HG02610 (cell line): ENCODE results near the gene PTPRM.

Source experiments
- ATAC-seq: cut with Tn5 transposase; IDR thresholded peaks from one replicate; pipeline ENCODE4 v1.9.1; 2021; ENCODE audit warnings: mild to moderate bottlenecking, moderate library complexity; ENCODE audit not compliant: unreplicated experiment

PTPRM gene

DNA sequence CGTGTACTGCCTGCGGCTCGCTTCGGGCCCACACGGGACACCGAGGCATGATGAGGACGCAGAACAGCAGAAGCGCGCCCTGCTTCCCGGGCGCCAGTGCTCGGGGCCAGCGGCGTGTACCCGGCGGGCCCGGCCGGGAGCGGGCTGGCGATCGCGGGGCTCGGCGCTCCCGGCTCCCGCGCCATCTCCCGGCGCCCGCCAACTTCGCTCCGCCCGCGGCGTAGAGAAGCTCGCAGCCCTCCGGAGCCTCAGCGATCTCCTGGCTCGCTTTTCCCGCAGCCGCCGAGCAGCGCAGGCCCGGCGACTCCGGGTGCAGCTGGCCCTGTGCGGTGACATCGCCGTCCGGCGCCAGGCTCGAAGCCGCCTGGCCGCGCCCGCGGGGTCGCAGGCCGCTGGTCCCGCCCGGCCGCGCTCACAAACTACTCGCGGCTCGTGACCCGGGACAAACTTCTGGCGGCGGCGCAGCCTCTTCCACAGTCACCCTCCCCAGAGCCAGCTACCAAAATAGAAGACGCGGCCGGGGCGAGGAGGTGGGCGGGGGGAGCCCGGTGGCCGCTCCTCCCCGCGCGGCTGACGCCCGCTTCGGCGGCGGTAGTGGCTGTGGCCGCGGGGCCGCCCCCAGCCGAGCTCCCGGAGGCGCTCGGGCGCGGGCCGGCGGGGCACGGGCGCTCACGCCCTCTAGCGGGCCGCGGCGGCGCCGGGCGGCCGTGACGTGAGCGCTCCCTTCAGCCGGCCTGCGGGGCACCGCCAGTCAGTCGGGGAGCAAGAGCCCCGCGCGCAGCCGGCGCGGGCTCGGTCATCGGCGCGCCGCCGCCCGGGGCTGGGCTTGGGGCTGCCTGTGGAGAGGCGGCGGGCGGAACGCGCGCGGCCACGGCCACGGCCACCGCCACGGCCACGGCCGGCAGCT is at the start of gene PTPRM:
PTPRM (plus strand) TSS at position 750 of the 907 bp plus-strand sequence. CDS start 503 bp downstream, outside the sequence.
- ATAC-seq: peak; percentile 89

DNA sequence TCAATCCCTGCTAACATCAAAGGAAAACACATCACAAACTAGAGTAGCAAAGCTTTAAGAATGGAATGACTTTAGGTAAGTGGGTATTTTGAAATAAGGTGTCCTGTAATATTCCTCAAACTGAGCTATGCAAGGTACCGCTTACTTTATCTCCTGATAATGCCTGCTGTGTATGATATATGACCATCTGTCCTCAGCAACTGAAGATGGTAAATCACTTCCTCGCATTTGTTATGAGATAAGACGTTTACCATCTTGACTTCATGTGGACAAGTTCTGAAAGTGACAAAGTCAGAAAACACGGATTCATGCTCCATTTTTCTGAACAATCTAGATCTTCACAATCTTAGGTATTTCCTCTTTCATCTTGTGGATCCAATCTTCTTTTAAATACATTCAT is 49.3 kb upstream of the PTPRM start:
- no peak for ATAC-seq

DNA sequence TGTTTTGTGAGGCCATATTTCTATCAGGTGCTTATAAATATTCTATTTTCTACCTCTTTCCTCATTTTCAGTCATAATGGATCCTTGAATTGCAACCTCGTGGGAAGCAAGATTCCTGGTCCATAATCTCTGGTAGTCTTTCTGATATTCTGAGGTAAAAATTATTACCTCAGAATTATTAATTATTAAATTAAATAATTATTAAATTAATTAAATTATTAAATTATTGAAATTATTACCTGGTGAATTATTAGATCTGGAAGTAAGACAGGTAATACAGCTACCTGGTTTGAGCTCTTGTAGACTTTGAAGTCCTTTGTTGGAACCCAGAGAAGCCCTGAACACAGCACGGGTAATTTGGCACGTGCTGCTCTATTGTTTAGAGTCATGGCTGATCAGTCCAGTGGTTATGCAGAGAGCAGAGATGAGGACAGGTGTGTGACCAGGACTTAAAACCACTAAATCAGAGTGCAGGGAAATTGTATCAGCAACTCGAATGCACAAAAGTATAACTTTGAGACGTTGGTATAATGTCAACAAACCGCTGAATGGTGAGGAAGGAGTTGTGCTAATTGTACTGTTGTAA is 46.8 kb upstream of the PTPRM start:
- no peak for ATAC-seq

DNA sequence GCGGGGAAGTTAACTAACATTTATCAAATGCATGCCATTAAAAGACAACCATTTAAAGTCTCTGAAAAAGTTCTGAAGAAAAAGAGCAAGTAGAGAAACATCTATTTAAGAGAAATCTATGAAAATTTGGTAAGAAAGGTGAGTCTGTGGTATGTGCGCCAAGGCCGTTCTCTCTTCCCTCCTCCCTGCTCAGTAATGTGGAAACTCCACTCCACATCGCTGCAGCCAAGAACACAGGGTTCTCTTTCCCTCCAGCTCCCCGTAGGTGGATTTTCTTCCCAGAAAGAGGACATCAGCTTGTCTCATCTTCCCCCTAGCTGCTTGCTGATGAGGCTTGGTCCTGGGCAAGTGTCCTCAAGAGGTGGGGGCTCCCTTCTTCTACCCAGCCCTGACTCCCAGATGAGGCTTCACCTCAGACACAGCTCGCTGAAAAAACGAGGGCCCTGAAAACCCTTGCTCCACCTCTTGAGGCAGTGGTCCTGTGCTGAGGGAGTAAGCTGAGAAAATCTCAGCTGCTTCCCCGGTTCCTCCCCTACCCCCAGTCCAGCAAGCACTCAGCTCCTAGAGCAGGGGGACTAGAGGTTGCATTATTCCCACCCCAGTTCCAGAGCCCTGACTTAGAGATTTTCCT is 45.8 kb upstream of the PTPRM start:
- no peak for ATAC-seq

DNA sequence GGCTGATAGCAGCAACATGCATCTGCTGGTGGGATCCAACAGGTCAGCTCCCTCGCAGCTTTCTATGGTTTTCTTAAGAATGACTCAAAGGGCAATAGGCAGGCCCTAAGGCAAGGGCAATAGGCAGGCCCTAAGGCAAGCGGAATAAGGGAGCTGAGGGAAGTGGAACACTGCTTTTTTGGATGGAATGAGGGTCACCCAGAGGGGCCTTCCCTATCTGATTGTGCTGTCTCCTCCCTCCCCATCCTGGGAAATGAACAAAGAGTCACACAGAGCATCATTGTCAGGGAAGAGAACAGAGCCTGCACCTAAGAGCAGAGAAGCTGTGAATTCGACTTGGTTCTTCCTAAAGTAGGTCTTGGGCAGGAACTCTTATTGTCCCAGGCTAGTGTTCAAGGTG is 43.3 kb upstream of the PTPRM start:
- ATAC-seq: no peak

DNA sequence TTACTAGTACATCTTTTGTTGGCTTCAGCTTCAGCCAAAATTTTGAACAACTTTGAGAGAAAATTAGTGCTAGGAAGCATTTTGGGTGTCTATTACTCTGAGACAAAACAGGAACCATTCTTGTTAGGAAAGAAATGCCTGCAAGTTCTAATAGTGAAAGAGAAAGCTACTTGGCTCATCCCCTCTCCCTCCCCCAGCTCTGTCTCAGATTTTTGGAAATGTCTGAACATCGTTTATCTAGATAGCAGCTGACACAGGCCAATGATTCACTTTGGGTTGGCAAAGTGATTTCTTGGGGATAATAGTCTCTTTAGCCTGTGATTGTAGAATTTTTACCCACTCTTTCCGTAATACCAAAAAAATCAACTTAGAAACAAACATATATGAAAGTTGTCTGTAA is 42.3 kb upstream of the PTPRM start:
- ATAC-seq: no peak

DNA sequence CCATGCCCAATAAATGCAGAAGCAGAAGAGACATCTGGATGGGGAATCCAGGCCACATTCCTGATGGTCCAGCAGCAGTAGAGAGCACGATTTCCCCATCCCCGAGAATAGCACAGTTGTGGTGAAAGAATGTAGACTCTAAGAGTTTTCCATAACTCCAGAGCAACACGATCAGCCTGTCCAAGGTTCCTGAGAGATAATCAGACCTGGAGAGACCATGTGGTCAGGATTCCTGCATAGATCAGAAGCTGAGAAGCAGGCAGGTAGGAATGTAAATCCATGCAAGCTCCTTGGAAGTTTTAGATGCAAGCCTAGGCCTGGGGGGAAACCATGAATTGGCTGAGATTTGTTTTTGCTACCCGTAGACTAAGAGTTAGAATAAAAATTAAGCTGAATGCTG is 34.2 kb upstream of the PTPRM start:
- ATAC-seq: no peak

DNA sequence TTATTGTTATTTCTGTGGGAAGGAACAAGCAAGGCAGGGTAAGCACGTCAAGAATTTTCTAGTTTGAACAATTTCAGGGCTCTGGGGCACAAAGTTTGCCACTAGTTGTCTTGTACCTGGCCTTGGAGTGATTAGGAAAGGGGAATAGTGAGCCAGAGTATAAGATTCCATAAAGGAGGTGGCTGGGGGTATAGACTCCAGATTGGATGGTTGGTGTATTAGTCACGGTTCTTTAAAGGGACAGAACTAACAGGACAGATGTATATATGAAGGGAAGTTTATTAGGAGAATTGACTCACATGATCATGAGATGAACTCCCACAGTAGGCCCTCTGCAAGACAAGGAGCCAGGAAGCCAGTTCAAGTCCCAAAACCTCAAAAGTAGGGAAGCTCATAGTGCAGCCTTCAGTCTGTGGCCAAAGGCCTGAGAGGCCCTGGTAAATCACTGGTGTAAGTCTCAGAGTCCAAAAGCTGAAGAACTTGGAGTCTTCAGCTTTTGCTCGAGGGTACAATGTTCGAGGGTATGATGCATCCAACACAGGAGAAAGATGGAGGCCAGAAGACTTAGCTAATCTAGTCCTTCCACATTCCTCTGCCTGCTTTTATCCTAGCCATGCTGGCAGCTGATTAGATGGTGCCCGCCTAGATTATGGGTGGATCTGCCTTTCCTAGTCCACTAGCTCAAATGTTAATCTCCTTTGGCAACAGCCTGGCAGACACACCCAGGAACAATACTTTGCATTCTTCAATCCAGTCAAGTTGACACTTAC is 31.5 kb upstream of the PTPRM start:
- no peak for ATAC-seq

DNA sequence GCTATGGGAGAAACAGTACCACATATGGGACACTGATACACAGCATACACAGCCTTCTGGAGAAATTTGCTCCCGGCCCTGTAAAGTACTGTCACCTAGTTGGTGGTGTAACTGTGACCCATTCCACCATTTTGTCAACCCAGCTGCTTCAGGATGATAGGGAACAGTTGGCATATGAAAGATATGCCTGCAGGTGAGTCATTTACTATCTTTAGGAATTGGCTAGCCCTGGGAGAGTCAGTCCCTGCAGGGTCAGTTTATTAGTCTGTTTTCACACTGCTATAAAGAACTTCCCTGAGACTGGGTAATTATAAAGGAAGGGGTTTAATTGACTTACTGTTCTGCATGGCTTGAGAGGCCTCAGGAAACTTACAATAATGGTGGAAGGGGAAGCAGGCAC is 30.0 kb upstream of the PTPRM start:
- ATAC-seq: no peak

DNA sequence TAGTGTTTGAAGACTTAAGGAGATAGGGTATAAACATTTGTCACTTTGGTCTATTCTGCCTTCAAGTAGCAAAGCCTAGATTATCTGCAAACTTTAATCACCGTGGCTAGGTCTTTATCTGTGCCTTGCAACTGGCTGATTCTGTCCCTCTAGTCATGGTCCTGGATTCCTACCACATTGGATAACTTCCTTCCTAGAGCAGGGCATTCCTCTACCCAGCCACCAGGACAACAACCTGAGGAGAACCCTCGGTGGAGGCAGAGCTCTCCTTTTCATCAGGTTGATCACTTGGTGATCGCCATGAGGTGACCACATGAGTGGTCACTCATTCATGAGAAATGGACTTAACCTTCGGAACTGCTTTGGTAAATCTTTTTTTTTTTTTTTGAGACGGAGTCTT is 25.3 kb upstream of the PTPRM start:
- ATAC-seq: no peak

DNA sequence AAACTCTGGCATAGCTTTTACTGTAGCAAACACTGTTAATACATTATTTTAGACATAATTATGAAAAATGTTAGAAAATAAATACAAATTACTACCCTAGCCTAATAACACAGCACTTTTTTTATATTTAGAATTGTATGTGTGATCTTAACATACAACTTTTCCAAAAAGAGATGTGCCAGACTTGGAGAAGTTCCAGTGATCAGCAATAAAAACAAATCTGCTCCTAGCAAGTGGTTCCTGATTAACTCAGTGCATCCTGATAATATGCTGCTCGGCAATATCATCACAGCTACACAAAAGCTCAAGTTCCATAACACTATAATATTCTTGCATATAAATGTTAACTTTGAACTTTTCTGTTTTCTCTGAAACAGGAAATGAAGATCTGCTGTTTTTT is 22.4 kb upstream of the PTPRM start:
- no peak for ATAC-seq

DNA sequence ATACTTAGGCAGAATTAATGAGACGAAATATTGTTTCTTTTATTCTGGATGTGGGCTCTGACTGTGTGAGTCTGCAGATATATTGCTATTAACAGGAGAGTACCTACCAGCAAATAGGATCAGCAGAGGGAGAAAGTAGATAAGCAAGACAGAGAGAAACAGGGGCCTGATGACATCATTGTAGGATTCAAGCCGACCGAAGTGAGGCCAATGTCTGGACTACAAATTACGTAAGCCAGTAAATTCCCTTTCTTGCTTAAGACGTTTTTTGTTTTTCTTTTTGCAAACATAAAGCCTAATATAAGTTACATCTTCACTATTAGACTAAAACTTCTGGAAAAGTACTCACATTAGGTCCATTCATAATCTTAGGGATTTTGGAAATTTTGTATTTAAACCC is 21.4 kb upstream of the PTPRM start:
- ATAC-seq: no peak

DNA sequence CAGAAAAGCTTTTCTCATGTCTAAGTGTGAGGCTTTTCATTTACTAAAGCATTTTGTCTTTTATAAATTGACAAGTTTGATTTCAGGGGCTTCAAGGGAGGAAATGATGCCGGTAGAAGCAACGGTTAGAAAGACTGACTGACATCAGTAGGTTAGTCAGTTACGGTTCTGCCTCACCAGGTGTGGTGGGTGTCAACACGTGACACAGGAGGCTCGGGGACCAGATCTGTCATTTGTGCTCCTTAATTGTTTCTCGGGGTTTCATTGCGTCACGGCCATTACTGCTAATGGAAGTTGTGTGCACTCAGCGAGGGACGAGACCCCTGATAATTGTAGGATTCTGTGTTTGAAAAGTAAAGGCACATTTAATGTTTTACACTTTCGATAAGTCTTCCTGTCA is 18.9 kb upstream of the PTPRM start:
- no peak for ATAC-seq

DNA sequence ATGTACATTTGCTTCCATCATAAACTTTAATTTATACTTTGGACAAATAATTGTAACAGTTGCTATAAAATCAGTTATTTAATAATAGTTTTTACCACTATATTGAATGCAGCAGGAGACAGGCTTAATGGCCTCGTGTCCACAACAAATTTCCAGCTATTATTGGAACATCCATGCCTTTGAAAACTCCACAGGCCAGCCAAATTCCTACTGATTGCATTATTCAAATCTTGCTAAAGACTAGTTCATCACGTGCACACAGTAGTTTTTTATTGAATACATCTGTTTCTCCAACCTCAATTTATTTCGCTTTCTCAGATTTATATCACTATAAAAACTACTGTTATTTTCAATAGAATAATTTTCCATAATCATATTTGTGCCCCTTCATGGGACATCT is 18.4 kb upstream of the PTPRM start:
- ATAC-seq: no peak

DNA sequence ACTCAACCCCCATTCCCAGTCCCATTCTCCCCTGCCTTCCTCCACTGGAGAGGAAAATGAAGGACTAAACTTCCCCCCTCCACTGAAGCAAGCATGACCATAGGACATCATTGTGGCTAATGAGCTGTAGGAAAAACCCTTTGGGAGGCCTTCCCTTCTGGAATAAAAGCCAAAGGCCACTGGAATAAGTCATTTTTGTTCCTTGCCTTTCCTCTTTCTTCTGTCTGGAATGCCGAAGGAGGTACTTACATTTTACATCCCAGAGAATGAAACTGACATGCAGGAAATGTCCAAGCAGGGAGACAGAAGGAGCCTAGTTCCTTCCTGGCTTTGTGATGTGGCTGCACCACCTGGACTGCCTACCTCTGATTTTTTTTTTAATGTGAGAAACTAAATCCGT is 9.1 kb upstream of the PTPRM start:
- no peak for ATAC-seq

DNA sequence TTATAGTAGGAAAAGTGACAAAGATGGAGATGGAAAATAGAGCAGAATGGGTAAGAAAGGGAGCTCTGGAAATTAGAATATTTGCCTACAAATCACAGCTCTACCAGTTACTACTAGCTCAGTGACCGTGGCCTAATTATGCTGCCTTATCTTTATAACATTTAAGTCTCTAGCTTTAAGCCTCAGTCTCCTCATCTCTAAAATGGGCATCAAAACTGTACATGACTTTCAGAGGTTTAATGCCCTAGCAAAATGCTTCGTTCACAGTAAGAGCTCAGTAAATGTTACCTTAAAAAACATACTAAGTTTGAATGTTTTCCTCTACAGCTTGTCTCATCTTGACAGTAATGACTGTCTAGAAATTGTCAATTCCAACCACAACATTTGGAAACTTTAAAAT is 8.3 kb upstream of the PTPRM start:
- no peak for ATAC-seq

DNA sequence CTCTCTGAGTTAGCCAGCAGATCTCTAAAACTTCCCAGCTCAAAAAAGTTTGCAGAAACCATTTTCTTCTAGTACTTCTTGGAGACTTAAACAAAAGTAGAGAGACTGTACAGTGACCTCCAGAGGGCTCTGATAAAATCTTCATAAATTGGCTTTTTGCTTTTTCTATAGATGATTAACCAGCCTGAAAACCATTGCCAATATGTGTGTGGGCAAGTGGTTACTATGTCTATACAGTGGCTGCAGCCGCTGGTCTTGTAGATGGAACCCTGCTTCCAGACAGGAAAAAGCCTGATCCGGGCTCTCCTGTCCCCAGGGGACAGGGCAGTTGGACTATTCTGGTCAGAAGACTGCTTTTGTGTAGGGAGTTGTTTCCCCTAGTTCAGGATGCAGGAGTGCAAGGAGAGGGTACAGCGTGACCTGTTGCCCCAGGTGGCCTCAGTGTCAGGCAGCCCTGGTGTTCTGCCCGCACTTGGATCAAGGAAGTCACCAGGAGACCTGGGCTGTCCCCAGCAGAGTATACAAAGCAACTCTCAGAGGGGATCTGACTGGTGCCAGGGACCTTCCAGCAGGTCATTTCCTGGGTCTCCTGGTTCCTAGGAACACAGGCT is 7.3 kb upstream of the PTPRM start:
- no peak for ATAC-seq

DNA sequence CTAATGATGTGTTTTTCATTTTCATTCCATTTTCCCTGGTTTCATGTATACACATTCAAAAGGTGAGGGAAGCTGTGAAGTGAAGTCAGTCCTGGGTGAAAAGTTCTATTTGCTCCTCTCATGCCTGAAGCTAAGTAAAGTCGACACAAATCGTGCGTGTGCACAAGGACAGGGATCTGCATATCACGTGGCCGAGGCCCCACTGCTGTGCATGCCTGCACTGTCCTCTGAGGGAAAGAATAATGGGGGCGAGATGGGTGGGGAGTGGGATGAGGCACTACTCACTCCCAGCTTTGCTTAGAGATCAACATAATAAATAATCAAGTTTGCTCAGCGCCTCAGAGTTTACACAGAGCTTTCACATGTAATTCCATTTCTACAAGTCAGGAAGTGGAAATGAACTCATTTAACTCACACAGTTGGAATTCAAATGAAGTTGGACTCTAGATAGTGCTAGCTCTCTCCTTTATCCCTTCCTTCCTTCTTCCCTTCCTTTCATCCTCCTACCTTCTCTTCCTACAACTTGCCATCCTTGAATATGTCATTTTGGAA is 5.1 kb upstream of the PTPRM start:
- ATAC-seq: no peak

DNA sequence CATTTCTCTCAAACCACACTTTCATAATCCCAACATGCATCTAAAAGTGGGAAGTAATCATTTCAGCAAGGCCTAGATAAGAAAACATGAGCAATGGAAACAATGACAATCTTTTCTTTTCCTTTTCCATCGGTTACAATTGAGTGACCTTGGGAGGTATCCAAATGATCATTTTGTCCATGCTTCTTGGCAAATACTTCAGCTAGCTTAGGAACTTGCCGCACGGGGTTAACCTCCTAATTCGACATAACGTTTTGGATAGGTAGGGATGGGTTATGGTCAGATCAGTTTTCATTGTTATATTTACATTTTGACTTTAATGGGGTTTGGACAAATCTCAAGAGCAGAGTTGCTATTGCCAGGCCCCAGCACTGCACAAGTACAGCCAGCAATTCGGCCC is 4.6 kb upstream of the PTPRM start:
- no peak for ATAC-seq

DNA sequence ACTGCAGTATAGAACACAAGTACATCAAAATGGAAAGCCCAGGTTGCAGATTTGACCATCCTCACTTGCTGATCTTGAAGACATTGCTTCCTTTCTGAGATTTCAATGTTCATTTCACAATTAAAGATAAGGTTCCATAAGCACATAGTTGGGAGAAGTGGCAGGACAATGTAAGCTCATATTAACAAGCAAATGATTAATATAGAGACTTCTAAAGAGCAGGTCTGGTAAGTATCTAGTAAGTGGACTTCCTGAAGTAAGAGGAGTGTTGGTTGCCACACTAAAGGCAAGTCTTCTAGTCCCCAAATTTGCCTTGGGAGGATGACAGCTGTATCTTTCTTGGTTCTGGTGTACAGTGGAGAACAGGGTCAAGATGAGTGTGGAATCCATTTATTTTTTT is 1.4 kb upstream of the PTPRM start:
- no peak for ATAC-seq

DNA sequence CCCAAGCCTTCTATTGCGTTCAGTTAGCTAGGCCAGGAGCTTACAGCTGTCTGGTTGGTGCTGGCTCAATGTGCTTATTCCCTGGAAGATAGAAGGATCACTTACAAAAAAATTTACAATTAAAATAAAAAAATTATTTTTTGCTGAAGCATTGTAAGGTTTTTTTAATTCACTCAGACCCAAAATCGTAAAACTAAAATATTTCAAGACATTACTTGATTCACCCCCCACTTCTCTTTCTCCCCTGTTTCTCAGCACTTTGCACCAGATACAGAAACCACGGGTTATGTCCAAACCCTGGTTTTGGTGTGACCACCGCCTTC is 911 bp upstream of the PTPRM start:
- no peak for ATAC-seq
